Stimulated activated CD8-positive, alpha-beta memory T cell treated with anti-CD3 and anti-CD28 coated beads, Interleukin-4, amount 100 ng/mL, for 48 hours (primary cell): ENCODE measurements around the gene MBD3.

Source experiments
- DNase-seq: peaks from one replicate; pipeline ENCODE4 v3.0.0-alpha.2; 2020

Gene MBD3

DNA sequence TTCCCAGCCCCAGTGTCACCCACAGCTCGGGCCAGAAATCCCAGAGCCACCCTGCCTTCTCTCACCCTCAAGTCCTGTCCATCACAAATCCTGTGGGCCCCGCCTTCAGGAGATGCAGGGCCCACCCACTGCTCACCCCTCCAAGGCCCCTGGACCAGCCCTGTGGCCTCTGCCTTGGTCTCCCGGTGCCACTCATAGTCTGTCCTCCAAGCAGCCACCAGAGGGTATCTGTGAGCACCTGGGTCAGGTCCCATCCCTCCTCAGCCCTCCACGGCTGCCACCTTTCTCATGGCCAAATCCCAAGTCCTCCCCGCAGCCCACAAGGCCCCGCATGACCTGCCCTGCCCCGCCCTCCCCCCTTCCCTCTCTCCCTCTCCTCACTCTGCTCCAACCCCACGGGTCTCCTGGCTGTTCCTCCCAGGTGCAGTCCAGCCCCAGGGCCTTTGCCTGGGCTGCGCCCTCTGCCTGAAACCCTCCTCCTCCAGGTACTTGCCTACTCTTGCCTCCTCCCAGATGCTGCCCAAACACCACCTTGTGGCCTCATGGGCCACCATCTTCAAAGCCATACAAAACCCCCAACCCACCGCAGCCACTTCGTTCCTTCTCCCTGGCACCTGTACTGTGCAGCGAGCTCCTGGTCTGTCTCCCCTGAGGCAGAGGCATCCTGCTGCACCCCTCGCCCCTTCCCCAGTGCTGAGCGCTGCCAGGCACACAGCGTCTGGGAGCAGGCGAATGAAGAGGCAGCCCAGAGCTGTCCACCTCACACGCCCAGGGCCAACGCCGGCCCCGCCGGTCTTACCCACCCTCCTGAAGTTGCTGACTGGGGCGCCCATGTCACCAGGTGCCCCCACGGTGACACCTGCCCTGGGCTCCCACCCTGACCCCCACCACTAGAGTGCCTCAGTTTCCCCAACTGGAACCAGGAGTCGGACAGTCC is 25.8 kb upstream of the MBD3 start:
- peak; percentile 49 for DNase-seq

DNA sequence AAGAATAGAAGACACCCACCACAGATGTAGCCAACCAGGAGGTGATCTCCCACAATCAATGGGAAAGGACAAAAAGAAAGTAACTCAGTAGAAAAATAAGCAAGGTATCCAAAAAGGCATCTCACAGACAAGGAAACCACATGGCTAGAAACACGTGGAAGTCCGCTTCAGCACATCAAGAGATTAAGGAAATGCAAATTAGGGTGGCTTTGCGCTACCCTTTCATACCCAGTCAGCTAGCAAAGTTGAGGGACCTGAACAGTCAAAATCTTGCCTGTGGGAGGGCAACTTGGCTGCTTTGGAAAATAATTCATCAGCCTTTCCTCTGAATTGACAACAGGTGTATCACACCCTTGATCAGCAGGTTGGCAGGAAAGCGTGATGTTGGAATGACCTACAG is 24.2 kb upstream of the MBD3 start:
- DNase-seq: no peak

DNA sequence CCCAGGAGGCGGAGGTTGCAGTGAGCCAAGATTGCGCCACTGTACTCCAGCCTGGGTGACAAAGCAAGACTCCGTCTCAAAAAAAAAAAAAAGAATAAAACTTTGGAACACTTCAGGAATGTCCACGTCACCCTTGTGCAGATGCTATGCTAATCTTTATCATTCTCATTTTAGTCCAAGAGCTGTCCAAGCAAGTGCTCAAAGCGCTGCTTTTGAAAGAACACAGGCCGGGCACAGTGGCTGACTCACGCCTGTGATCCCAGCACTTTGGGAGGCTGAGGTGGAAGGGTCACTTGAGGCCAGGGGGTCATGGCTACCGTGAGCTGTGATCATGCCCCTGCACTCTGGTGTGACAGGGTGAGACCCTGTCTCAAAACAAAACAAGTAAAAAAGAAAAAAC is 23.7 kb upstream of the MBD3 start:
- no peak for DNase-seq

DNA sequence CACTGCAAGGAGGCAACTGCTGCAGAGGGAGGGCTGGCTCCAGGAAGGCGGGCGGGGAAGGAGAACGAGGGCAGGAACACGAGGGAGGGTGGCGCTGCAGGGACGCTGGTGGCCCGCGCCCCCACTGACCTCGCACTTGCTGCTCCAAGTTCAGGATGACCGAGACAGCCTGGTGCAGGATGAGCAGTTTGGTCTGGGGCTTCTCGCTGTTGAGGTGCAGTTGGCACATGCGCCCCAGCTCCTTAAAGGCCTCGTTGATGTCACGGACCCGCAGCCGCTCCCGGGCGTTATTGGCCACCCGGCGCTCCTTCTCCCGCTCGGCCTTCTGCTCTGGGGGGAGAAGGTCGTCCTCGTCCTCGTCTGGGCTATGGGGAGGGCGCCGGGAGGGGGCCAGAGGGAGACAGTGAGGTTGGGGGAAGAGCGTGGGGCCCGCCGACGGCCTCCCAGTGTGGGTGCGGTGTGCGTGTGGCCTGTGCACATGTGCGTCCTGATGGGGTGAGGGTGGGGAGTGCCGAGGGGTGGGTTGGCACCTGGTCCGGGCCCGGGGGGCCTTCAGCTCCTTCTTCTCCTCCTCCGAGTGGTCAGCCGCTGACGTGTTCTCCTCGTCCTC is 22.6 kb upstream of the MBD3 start:
- DNase-seq: no peak

DNA sequence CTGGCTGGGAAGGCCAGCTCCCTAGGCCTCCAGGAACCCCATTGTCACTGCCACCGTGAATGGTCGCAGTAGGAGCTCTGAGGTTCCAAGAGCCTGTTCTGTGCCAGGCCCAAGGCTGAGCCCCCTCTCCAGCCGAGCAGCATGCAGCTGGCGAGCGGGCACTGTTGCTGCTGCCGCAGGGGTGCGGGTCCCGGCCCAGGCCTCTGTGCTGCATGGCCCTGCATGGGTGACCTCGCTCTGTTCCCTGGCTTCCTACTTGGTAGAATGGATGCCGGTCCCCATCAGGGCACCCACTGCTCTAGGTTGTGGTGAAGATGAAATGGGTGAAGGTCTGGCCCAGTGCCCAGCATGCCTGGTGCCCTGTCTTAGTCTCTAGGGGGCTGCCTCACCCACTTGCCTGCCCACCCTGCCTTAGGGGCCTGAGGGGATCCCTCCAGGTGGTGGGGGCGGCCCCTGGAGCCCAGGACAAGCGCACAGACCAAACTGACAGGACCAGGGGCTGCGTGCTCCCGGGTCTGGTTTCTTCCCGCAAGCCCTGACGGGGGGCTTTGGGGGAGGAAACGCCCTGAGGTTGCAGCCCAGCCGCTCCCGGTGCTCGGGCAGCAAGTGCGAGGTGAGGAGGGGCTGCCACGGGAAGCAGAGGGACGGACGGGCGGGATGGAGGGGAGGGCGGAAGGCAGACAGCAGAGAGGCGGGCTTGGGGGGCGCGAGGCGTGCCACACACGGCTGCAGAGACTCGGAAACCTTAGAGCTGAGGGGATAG is 21.3 kb upstream of the MBD3 start:
- no peak for DNase-seq

DNA sequence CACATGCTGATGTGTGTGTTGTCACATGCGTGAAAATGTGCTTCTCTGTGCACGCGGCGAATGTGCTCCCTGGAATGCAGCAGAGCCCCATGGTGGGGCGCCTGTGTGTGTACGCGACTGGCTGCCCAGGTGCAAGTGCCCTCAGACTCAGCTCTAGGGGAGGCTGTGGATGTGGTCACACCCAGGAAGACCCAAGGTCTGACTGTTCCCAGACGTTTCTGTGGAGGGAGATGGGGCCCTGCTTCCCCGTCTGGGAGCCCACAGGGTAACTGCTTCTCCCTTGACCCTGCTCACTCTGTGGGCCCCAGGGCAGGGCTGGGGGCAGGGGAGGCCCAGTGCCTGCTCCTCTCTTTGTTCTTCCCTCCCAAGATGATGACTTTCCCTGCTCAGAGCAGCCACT is 20.5 kb upstream of the MBD3 start:
- no peak for DNase-seq

DNA sequence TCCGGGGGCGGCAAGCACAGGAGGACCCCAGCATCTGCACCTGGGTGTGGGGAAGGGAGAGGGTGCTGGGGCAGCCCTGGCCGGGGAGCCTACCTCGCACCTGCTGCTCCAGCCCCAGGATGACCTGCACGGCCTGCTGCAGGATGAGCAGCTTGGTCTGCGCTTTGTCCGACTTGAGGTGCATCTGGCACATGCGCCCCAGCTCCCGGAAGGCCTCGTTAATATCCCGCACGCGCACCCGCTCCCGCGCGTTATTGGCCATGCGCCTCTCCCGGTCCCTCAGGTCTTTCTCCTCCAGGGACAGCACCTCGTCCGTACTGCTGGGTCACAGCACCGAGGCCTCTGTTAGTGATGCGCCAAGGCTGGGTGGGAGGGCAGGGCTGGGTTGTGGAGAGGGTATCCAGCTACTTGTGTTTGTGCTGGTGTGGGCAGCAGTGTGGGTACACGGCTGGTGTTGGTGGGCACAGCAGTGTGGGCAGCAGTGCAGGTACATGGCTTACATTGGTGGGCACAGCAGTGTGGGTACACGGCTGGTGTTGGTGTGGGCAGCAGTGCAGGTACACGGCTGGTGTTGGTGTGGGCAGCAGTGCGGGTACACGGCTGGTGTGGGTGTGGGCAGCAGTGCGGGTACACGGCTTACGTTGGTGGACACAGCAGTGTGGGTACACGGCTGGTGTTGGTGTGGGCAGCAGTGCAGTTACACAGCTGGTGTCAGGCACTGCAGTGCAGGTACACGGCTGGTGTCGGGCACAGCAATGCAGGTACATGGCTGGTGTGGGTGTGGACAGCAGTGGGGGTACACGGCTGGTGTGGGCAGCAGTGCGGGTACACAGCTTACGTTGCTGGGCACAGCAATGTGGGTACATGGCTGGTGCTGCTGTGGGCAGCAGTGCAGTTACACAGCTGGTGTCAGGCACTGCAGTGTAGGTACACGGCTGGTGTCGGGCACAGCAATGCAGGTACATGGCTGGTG is 19.7 kb upstream of the MBD3 start:
- DNase-seq: no peak

DNA sequence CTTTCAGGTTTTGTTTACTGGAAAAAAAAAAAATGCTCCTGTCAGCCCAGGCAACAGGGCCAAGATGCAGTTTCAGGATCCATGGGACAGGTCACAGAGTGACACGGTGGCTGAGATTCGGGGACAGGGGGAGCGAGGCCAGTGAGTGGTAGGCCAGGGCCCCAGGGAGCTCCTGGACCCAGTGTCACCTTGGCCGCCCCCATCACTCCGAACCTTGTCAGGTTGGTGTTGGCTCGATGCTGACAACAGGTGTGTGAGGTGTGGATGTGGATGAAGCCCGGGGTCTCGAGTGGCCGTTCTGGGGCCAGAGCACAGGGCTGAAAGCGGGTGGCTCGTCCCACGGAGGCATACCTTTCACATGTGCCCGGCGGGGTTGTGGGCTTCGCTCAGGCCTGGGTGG is 18.7 kb upstream of the MBD3 start:
- no peak for DNase-seq

DNA sequence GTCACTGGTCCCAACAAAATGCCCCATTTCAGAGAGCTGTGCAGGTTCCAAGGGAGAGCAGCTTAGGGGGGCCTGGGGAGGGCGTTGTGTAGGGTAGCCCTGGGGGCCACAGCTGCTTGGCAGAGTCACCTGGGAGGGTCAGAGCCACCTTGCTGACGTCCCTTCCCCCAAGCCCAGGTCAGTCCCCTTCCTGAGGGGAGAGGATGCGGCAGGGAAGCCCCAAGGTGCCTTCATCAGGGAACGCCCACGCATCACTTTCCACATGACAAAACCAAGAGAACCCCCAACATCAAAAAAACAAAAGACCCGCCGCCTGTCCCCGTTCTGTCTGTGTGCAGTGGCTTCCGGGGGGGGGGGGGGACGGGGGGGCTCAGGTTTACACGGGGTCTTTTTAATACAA is 17.9 kb upstream of the MBD3 start:
- DNase-seq: peak; percentile 49

DNA sequence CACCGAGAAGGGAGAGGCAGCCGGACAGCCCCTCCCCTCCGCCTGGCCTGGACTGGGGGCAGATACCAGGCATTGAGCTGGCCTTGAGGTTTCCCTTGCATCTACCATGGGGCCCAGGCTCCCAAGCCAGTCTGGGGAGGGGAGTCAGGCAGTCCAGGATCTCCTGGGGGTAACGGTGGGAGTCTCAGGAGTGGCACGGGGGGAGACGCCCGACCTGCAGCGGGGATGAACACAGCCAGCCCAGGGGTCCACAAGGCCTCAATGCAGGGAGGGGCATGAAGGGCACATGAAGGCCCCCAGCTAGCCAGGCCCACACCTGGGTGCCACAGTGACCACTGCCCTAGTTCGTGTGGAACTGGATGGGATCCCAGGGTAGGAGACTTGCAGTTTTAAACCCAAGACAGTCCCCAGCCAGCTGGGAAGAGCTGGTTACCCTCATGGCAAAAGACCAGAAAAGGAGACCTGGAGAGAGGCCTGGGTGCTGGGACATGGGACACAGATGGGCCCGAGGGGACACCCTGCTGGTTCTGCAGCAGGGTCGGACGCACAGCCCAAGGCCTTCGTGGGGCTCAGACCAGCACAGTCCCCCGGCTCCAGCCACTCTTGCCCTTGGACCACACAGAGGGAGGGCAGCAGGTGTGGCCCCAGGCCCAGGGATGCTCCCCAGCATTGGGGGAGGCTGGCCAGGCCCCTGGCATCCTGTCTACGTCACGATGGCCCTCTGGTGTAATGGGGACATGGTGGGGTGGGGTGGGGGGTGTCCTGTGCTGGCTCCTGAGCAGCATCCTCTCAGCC is 17.2 kb upstream of the MBD3 start:
- no peak for DNase-seq

DNA sequence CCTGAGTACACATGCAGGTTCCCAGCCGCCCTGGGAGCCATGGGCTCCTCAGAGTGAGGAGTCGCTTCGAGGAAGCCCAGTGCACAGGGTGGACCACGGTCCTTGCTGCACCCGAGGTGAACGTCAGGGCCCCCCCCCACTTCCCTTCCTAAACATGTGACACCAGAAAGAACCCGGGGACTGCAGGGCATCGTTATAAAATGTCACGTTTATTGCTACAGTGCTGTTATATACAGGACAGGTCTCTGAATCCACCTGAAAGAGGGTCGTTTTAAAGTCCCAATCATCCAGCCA is 16.4 kb upstream of the MBD3 start:
- DNase-seq: peak; percentile 39

DNA sequence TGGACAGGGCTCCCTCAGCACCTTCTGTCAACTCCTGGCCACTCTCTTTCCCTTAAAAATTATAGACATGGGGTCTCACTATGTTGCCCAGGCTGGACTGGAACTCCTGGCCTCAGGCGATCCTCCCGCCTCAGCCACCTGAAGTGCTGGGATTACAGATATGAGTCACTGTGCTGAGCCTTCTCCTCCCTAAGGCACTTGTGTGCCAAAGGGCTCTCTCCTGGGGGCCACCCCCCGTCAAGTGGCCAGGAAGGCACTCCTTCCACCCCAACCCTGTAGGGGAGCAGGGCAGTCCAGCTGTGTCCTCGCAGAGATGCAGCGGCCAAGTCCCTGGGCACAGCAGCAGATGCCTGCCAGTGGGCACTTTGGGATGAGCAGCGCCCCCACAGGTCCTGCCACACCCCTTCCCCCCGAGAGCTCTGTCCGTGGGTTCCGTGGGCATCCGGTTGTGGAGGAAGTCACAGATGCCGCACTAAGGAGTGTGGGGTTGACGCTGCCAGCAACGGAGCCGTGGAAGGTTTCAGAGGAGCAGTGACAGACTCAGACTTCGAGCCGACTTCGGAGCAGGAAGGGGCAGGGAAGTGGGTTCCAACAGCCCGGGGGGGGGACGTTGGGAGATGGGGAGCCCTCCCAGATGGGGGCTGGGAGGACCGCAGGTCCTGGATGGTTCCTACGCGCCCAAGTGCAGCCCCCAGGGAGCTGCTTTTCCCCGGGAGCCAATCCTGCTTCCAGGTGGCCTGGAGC is 15.9 kb upstream of the MBD3 start:
- peak; percentile 43 for DNase-seq

DNA sequence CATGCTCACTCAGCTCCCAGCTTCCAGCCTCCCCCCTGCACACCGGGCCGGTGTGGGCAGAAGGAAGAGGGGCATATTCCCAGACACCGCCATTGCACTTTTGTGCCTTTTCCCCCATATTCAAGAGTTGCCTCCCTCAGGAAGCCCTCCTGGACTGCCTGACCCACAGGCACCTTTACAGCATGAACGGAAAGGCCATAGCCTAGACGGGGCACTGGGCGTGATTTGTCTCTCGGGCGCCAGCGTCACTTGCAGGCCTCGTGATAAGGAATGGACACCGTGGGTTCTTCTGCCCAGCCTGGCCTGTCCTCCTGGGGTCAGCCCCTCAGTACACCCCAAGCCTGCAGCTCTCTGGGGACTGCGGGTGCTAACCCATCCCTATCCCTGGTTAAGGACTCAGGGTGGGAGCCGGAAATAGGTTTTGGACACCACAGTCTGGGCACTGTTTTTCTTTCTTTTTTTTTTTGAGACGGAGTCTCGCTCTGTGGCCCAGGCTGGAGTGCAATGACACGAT is 13.5 kb upstream of the MBD3 start:
- no peak for DNase-seq

DNA sequence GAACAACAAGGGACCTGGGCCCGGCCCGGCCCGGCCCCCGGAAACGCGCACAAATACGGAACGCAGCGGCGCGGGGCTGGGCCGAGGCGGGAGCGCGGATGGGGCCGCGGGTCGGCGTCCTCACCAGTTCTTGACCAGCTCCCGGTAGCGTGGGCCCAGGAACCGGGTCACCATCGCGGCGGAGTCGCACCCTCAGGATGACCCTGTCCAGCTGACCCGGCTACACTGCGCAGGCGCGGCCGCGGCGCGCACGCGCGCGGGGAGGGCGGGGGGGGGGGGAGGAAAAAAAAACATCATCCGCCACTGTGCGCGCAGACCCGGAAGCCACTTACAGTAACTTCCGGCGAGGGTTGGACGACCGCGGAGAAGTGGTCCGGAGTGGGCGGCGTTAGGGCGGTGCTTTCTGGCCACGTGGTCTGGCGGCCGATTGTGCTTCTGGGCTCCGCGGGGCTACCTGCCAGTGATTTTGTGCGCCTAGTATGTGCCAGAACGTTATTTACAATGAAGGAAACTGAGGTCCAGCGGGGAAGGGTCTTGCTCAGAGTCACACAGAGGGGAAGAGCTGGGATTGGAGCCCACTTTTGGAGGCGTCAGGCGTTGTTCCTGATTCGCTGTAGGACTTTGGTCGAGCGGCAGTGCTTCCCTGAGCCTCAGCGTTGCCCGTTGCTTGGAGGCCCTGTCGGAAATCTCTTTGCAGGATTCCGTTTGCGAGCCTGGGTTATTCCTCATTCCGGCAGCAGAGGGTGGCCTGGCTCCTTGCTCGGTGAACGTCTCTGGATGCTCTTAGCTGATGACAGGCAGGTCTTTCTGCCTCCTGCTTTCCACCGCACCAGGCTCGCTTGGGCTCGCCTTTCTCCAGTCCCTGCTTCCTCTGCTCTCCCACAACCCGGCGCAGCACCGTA is 12.8 kb upstream of the MBD3 start, which contains the start of gene UQCR11:
UQCR11 (minus strand) TSS at position 227 of the 902 bp plus-strand sequence; CDS start at position 174, 53 bp downstream.
- DNase-seq: peak; percentile 96

DNA sequence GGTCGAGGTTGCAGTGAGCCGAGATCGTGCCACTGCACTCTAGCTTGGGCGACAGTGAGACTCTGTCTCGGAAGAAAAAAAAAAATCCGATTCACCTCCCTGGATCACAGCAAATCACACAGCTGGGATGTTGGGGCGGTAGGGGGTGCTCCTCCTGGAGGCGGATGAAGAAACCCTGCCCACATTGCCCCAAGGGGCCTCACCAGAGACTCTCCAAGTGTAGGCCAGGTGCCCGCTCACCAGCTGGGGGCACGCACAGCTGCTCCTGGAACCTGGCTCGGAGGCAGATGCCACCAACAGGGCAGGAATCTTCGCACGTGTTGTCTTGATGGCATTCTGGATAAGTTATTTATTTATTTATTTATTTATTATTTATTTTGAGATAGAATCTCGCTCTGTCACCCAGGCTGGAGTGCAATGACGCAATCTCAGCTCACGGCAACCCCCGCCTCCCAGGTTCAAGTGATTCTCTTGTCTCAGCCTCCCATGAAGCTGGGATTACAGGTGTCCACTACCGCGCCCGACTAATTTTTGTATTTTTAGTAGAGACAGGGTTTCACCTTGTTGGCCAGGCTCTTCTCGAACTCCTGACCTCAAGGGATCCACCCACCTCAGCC is 9.5 kb upstream of the MBD3 start:
- DNase-seq: no peak

DNA sequence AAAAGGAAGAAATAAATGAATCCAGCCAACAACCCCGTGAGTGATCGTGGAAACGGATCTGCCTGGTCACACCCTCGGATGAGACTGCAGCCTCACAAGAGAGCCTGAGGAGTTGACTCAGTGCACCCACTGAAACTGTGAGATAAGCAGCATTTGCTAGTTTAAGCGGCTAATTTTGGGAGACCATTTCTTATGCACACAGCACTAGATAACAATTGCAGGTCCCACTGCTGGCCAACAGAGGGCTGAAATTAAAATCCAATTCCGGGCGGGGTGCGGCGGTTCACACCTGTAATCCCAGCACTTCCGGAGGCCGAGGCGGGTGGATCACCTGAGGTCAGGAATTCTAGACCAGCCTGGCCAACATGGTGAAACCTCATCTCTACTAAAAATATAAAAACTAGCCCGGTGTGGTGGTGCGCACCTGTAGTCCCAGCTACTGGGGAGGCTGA is 9.0 kb upstream of the MBD3 start:
- no peak for DNase-seq

DNA sequence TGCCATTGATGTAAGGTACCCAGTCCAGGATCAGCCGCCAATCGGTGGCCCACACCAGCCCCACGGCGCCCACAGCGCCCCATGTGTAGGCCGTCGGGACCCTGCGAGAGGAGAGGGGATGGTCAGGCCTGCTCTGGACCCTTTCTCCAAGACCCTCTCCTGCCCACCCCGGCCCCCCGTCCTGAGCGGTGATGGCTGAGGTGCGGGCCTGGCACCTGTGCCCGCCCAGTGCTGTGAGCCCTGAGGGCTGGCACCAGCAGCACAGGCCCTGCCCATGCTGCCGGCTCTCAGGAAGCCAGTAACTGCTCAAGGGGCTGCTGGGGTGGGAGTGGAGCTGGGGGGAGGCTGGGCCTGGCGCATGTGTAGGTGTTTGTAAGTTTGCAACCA is 6.8 kb upstream of the MBD3 start:
- no peak for DNase-seq

DNA sequence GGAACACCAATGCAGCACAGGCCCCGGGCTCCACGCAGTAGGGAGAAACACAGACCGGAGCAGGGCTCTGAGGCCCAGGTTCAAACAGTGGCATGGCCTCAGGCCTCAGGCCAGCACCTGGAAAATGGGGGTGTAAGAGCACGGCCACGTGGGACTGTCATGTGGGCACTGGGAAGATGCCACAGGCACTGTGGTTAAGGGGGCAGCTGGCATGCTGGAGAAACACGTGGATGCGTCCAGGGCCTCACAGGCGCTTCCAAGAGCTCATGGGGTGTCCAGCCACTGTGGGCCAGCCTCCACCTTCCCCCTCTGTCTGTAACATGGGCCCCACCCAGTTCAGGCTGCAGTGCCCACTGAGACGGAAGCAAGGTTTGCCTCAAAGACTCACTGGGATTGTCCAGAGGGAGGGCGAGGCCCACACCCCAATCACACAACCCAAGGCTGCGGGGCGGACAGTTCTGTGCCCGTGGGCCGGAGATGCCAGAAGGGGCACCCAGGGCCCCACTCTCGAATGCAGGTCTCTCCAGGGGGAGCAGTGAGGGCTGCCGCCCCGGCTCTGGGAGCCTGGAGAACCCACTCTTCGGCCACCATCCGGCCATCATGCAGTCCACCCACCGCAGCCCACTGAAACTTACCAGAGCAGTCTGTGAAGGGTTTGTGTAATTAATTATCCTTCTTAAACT is 6.3 kb upstream of the MBD3 start:
- DNase-seq: no peak

DNA sequence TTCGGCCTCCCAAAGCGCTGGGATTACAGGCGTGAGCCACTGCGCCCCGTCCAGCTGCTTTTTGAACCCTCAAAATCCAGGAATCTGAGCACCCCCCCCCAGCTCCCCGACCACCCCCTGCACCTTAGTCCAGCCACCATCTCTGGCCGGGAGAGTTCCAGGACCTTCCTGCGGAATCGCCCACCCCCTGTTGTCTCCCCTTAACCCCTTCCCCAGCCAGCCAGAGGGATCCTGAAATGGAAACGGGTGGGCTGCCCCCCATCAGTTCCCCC is 772 bp upstream of the MBD3 start:
- no peak for DNase-seq
